Panc1 (cell line): ENCODE measurements around the gene ATG2B. TPM values are rescaled to one million over a fixed set of nuclear protein-coding genes. Genes with fewer than 3 reads are reported as not detected.

Experiments
- ATAC-seq: fragments of 200-7000 bp; cut with Tn5 transposase; 2 replicates; pipeline ENCODE4 v1.9.1; 2020; ENCODE audit warnings: mild to moderate bottlenecking, moderate library complexity
- BruUV-seq: library from RNA; stranded (reverse); fragments of 400-500 nt; replicated peaks from 2 replicates; lab custom pipeline; 2021; lab: Mats Ljungman, UMichigan
- CTCF ChIA-PET: fragments of 300-600 bp; sonication (Branson Sonifier 250); formaldehyde crosslinking; loops from one replicate; lab custom pipeline; 2022; ENCODE audit warnings: antibody characterized with exemption; lab: Charles Lee
- POLR2A ChIA-PET: fragments of 300-600 bp; sonication (Branson Sonifier 250); formaldehyde crosslinking; loops from one replicate; lab custom pipeline; 2022; ENCODE audit warnings: antibody characterized with exemption; lab: Charles Lee
- DNase-seq: peaks from one replicate; pipeline ENCODE4 v3.0.0-alpha.2; 2010; ENCODE audit warnings: low read depth, low spot score
- H3K27ac ChIP-seq: 2 replicates; pipeline ENCODE4 v1.5.1; 2011; ENCODE audit warnings: mild to moderate bottlenecking, low read length, inconsistent platforms
- H3K27me3 ChIP-seq: fragments of 200-500 bp; sonication (Bioruptor generic); 2 replicates; pipeline ENCODE4 v1.6.0; 2014; ENCODE audit warnings: low read length, inconsistent platforms; ENCODE audit not compliant: control insufficient read depth, insufficient read depth
- H3K36me3 ChIP-seq: fragments of 200-500 bp; sonication (Bioruptor generic); 2 replicates; pipeline ENCODE4 v1.5.1; 2014; ENCODE audit warnings: inconsistent platforms, mild to moderate bottlenecking, low read length, moderate library complexity; ENCODE audit not compliant: control insufficient read depth, insufficient read depth
- H3K4me1 ChIP-seq: 2 replicates; pipeline ENCODE4 v1.5.1; 2011; ENCODE audit warnings: inconsistent platforms, mild to moderate bottlenecking, low read length, moderate library complexity; ENCODE audit not compliant: control insufficient read depth, insufficient read depth
- H3K4me3 ChIP-seq, 2 experiments: 2 replicates each; pipeline ENCODE4 v1.5.1; 2011 to 2012; ENCODE audit warnings: low read depth in 2 of 2, low read length in 2 of 2, mild to moderate bottlenecking in 2 of 2, inconsistent platforms in 1 of 2, moderate library complexity in 1 of 2
- H3K9me3 ChIP-seq: fragments of 200-500 bp; sonication (Bioruptor generic); 2 replicates; pipeline ENCODE4 v1.5.1; 2014; ENCODE audit warnings: low read depth, mild to moderate bottlenecking, inconsistent platforms, low read length, moderate library complexity; ENCODE audit not compliant: control insufficient read depth, insufficient read depth
- POLR2AphosphoS5 ChIP-seq: IDR thresholded peaks from 2 replicates; pipeline ENCODE4 v1.6.1; 2012; ENCODE audit warnings: mild to moderate bottlenecking, low read depth, low read length, moderate library complexity
- SIN3A ChIP-seq: IDR thresholded peaks from 2 replicates; pipeline ENCODE4 v1.6.1; 2012; ENCODE audit warnings: low read depth, mild to moderate bottlenecking, low read length, moderate library complexity, borderline replicate concordance; ENCODE audit not compliant: insufficient read depth
- TCF7L2 ChIP-seq: IDR thresholded peaks from 2 replicates; pipeline ENCODE4 v1.6.1; 2011; ENCODE audit warnings: mild to moderate bottlenecking, low read depth, low read length, inconsistent platforms
- in situ Hi-C: cut with HindIII; loops from 2 replicates; pipeline ENCODE4 v1.10.0; 2016; ENCODE audit warnings: low sequenced_read_pairs, low pct_unique_long_range_greater_than_20kb
- intact Hi-C: fragments of 100-400 bp; cut with micrococcal nuclease; formaldehyde crosslinking; loops from one replicate; pipeline ENCODE4 v1.10.0; 2022; ENCODE audit not compliant: unreplicated experiment
- total RNA-seq: library from RNA; stranded (reverse); gene quantifications from one replicate; pipeline ENCODE4 v1.2.1, GENCODE V29; 2021; ENCODE audit not compliant: unreplicated experiment
- TF ChIP-seq, protein P1 (sequence below): fragments of 450-650 bp; IDR thresholded peaks from 2 replicates; pipeline ENCODE4 v1.5.1; 2017; ENCODE audit warnings: mild to moderate bottlenecking
- TF ChIP-seq, protein P2 (sequence below), 2 experiments: IDR thresholded peaks; 2 replicates each; pipeline ENCODE4 v1.6.1; 2011 to 2012; ENCODE audit warnings: low read depth in 2 of 2, control low read depth in 1 of 2, low read length in 1 of 2, mild to moderate bottlenecking in 1 of 2, moderate library complexity in 1 of 2; ENCODE audit not compliant: insufficient read depth in 1 of 2

Gene ATG2B
- total RNA-seq, 1 experiment from 2014 or later, result 2.6 TPM

DNA sequence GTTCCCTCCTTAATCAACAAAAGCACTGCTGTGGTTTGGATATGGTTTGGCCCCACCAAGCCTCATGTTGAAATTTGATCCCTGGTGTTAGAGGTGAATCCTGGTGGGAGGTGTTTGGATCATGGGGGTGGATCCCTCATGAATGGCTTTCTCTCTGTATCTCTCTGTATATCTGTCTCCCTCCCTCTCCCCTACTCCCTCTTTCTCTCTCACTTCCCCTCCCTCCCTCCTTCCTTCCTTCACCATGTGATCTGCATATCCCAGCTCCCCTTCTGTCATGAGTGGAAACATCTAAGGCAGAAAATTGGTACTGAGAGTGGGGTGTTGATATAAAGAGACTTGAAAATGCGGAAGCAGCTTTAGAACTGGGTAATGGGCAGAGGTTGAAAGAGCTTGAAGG is 5.4 kb upstream of the ATG2B start:
- ATAC-seq, result no peak
- no peaks in the 10 kb centered on the region for H3K9me3 ChIP-seq
- no TSS peak for BruUV-seq
- peaks cover 3% of the 10 kb centered on the region; the same call in 1 of the 2 replicates for H3K36me3 ChIP-seq
- H3K27ac ChIP-seq, result no peak overlapping the region
- DNase-seq, result no peak
- ChIA-PET CTCF (no interaction called here), POLR2A (no interaction called here)
- in situ Hi-C loops (no loop called here), intact Hi-C loops (no loop called here)
- H3K4me1 ChIP-seq, result peaks cover 2% of the 10 kb centered on the region; the same call in 1 of the 2 replicates
- TF ChIP-seq TCF7L2, result no peak
- H3K27me3 ChIP-seq, result no peaks in the 10 kb centered on the region
- H3K4me3 ChIP-seq, result no peak overlapping the region

GRCh38 chr14:96364962-96365361 is 1.8 kb upstream of the ATG2B start:
- Histone ChIP-seq H3K4me1 (peaks cover 9% of the 10 kb centered on the region), H3K4me3 (peak overlapping the region in 1 of 2 experiments; percentile 91; a peak in 1 of 4 replicates), H3K27ac (no peak overlapping the region), H3K27me3 (no peaks in the 10 kb centered on the region), H3K9me3 (no peaks in the 10 kb centered on the region), H3K36me3 (peaks cover 8% of the 10 kb centered on the region; the same call in 1 of the 2 replicates)
- in situ Hi-C loops, result no loop called here
- DNase-seq, result no peak
- no peak for ATAC-seq
- intact Hi-C loops, result no loop called here
- POLR2A ChIA-PET, result no interaction called here
- TF ChIP-seq SIN3A (no peak), POLR2AphosphoS5 (no peak), TCF7L2 (no peak)
- TF ChIP-seq, protein P1, sequence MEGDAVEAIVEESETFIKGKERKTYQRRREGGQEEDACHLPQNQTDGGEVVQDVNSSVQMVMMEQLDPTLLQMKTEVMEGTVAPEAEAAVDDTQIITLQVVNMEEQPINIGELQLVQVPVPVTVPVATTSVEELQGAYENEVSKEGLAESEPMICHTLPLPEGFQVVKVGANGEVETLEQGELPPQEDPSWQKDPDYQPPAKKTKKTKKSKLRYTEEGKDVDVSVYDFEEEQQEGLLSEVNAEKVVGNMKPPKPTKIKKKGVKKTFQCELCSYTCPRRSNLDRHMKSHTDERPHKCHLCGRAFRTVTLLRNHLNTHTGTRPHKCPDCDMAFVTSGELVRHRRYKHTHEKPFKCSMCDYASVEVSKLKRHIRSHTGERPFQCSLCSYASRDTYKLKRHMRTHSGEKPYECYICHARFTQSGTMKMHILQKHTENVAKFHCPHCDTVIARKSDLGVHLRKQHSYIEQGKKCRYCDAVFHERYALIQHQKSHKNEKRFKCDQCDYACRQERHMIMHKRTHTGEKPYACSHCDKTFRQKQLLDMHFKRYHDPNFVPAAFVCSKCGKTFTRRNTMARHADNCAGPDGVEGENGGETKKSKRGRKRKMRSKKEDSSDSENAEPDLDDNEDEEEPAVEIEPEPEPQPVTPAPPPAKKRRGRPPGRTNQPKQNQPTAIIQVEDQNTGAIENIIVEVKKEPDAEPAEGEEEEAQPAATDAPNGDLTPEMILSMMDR, result no peak
- TF ChIP-seq, protein P2, sequence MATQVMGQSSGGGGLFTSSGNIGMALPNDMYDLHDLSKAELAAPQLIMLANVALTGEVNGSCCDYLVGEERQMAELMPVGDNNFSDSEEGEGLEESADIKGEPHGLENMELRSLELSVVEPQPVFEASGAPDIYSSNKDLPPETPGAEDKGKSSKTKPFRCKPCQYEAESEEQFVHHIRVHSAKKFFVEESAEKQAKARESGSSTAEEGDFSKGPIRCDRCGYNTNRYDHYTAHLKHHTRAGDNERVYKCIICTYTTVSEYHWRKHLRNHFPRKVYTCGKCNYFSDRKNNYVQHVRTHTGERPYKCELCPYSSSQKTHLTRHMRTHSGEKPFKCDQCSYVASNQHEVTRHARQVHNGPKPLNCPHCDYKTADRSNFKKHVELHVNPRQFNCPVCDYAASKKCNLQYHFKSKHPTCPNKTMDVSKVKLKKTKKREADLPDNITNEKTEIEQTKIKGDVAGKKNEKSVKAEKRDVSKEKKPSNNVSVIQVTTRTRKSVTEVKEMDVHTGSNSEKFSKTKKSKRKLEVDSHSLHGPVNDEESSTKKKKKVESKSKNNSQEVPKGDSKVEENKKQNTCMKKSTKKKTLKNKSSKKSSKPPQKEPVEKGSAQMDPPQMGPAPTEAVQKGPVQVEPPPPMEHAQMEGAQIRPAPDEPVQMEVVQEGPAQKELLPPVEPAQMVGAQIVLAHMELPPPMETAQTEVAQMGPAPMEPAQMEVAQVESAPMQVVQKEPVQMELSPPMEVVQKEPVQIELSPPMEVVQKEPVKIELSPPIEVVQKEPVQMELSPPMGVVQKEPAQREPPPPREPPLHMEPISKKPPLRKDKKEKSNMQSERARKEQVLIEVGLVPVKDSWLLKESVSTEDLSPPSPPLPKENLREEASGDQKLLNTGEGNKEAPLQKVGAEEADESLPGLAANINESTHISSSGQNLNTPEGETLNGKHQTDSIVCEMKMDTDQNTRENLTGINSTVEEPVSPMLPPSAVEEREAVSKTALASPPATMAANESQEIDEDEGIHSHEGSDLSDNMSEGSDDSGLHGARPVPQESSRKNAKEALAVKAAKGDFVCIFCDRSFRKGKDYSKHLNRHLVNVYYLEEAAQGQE (IDR thresholded peaks at IDR 0.05; ENCODE audit: insufficient read depth in 1 of 2, low read depth in 2 of 2, low read length in 1 of 2), result no peak
- CTCF ChIA-PET, result no interaction called here
- BruUV-seq, result TSS peak; percentile 54

DNA sequence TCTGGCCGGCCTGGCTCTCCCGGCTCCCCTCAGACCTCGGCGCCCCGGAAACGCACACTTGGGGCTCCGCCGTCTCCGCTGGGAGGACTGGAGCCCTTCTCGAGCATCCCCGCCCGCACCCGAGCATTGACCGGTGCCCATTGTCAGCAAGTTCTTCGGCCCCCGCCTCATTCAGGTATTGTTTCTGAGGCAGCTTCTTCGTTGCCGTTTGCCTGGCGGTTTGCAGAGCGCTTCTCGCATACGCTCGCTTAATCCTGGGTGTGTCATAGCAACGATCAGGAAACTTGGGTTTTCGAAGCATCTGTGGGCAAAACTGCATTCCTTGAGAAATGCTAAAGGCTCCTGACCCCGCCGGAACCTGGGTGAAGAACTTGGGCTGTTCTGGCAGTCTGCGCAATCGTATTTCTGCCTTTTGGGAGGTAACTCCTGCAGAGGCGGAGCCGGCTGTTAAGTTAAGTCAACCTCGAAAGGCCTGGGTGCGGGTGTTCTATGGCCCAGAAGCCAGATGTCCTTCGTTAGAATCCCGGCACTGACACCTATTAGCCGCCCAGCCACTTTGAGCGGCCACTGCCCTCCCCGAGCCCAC is 703 bp upstream of the ATG2B start:
- in situ Hi-C loops, result no loop called here
- TF ChIP-seq SIN3A (no peak), POLR2AphosphoS5 (no peak), TCF7L2 (no peak)
- TF ChIP-seq, protein P1, result no peak
- TF ChIP-seq, protein P2 (IDR thresholded peaks at IDR 0.05; ENCODE audit: insufficient read depth in 1 of 2, low read depth in 2 of 2, low read length in 1 of 2), result no peak
- intact Hi-C loops, result no loop called here
- ATAC-seq (peak; percentile 54), DNase-seq (no peak)
- POLR2A ChIA-PET, result interaction anchor here (0.5 kb wide), 1 partner anchor 847 kb away, joined by 8 read pairs; the partner anchor contains the start of gene SYNE3
- Histone ChIP-seq H3K9me3 (no peaks in the 10 kb centered on the region), H3K4me3 (peak overlapping the region; percentile 86 to 91), H3K27me3 (no peaks in the 10 kb centered on the region), H3K27ac (peak overlapping the region; percentile 66), H3K36me3 (peaks cover 8% of the 10 kb centered on the region; the same call in 1 of the 2 replicates), H3K4me1 (peaks cover 9% of the 10 kb centered on the region)
- no TSS peak for BruUV-seq
- CTCF ChIA-PET, result no interaction called here
